HL-60 (cell line): ENCODE results near the gene NPIPA8.
"Not testable (repeated sequence)": the region's sequence is repeated elsewhere in the genome, so short reads cannot be mapped to it uniquely, and the experiment has no call there.

Source experiments
- POLR2AphosphoS5 ChIP-seq: IDR thresholded peaks from 2 replicates; pipeline ENCODE4 v1.6.1; 2012; ENCODE audit warnings: low read depth
- REST ChIP-seq: IDR thresholded peaks from 2 replicates; pipeline ENCODE4 v1.6.1; 2012; ENCODE audit warnings: low read depth; ENCODE audit not compliant: insufficient replicate concordance
- SPI1 ChIP-seq: IDR thresholded peaks from 2 replicates; pipeline ENCODE4 v1.6.1; 2012; ENCODE audit warnings: low read depth, mild to moderate bottlenecking, borderline replicate concordance
- TF ChIP-seq, protein P1 (sequence below): IDR thresholded peaks from one replicate; pipeline ENCODE4 v1.5.1; 2011; ENCODE audit warnings: low read length, control low read depth, inconsistent platforms; ENCODE audit not compliant: insufficient read depth

DNA sequence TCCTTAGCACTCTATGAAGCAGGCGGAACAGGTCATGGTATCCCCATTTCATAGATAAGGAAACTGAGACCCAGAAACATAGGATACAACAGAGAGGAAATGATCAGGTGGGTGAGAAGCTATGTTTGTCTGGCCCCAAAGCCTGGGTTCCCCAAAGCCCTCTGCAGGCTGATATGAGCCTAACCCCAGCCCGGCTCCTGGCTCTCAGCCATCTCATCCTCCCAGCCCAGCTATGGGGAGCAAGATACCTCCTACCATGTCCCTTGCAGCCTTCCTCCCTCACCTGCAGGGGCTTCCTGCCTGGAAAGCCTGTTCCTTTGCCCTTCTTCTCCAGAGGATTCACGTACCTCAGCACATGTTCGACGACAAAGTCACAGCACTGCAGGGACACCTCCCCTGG lies 30.5 kb downstream of the NPIPA8 start:
- not testable (repeated sequence) for TF ChIP-seq SPI1, POLR2AphosphoS5, REST
- TF ChIP-seq, protein P1, sequence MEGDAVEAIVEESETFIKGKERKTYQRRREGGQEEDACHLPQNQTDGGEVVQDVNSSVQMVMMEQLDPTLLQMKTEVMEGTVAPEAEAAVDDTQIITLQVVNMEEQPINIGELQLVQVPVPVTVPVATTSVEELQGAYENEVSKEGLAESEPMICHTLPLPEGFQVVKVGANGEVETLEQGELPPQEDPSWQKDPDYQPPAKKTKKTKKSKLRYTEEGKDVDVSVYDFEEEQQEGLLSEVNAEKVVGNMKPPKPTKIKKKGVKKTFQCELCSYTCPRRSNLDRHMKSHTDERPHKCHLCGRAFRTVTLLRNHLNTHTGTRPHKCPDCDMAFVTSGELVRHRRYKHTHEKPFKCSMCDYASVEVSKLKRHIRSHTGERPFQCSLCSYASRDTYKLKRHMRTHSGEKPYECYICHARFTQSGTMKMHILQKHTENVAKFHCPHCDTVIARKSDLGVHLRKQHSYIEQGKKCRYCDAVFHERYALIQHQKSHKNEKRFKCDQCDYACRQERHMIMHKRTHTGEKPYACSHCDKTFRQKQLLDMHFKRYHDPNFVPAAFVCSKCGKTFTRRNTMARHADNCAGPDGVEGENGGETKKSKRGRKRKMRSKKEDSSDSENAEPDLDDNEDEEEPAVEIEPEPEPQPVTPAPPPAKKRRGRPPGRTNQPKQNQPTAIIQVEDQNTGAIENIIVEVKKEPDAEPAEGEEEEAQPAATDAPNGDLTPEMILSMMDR, result not testable (repeated sequence)
